Measurements from ENCODE around the gene TIMM29. TPM values are rescaled to one million over a fixed set of nuclear protein-coding genes. Genes with fewer than 3 reads are reported as not detected.

Gene TIMM29
- total and polyA plus RNA-seq, 9 of the 15 experiments (the other 6 are each of a cell fraction or from before 2014, with no cell fraction given) = 2.4 to 29.4 (median 16.3) TPM

DNA sequence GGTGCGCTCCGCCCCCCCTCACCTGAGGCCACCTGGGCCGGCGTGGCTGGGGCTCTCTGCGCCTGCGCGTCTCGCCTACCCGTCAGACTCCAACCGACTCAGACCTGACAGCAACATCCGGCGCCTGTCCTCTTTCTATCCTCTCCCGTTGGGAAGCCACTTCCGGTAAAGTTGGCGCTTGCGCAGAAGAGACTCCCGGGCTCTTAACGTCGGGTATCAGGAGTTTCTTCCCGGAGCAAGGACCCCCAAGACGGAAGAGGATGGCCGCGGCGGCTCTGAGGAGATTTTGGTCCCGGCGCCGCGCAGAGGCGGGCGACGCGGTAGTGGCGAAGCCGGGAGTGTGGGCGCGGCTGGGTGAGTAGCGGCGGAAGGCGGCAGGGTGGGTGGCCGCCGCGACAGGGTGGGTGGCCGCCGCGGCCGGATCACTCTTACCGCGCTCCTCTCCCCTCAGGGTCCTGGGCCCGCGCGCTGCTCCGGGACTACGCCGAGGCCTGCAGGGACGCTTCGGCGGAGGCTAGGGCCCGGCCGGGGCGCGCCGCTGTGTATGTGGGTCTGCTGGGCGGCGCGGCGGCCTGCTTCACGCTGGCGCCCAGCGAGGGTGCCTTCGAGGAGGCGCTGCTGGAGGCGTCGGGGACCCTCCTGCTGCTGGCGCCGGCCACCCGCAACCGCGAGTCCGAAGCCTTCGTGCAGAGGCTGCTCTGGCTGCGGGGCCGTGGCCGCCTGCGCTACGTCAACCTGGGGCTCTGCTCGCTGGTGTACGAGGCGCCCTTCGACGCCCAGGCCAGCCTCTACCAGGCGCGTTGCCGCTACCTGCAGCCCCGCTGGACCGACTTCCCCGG lies at the start of gene TIMM29, which contains the start of gene YIPF2 (continued):
- TF ChIP-seq JUN (IDR thresholded peaks at IDR 0.05; ENCODE audit: borderline replicate concordance, low read depth, low read length) (no peak; the same call in 1 of the 2 replicates), JUN (CRISPR knock-in tag; IDR thresholded peaks at IDR 0.05; ENCODE audit: borderline replicate concordance) (no peak), MCM5 (IDR thresholded peaks at IDR 0.05; ENCODE audit: low read depth) (no peak), ZNF589 (CRISPR knock-in tag; IDR thresholded peaks at IDR 0.05; ENCODE audit: low read depth) (no peak), ZNF175 (CRISPR knock-in tag; IDR thresholded peaks at IDR 0.05; ENCODE audit: low read depth) (no peak), GTF2A2 (tag; IDR thresholded peaks at IDR 0.05) (no peak), BHLHE40 (IDR thresholded peaks at IDR 0.05; ENCODE audit: low read length) (peak; percentile 19; the same call in 1 of the 2 replicates), NFIC (IDR thresholded peaks at IDR 0.05) (peak; percentile 64), FOSL1 (tag; conservative IDR thresholded peaks at IDR 0.05) (no peak), LARP7 (IDR thresholded peaks at IDR 0.05) (no peak), NFATC3 (IDR thresholded peaks at IDR 0.05) (peak; percentile 58; the same call in 1 of the 2 replicates), EP400 (IDR thresholded peaks at IDR 0.05) (peak; percentile 95), ZFPM2 (CRISPR knock-in tag; IDR thresholded peaks at IDR 0.05) (no peak), NFIX (CRISPR knock-in tag; IDR thresholded peaks at IDR 0.05; ENCODE audit: low read depth) (no peak), GATAD2B (IDR thresholded peaks at IDR 0.05; ENCODE audit: borderline replicate concordance) (no peak; the same call in 1 of the 2 replicates), NCOA6 (IDR thresholded peaks at IDR 0.05) (no peak), FOXK2 (conservative IDR thresholded peaks at IDR 0.05 in 1 of 2, IDR thresholded peaks at IDR 0.05 in 1 of 2; ENCODE audit: low read depth in 2 of 2) (peak; percentile 99 to 100), MXI1 (IDR thresholded peaks at IDR 0.05; ENCODE audit: low read depth, low read length) (peak; percentile 26; the same call in 1 of the 2 replicates)
- TF ChIP-seq, protein P1, sequence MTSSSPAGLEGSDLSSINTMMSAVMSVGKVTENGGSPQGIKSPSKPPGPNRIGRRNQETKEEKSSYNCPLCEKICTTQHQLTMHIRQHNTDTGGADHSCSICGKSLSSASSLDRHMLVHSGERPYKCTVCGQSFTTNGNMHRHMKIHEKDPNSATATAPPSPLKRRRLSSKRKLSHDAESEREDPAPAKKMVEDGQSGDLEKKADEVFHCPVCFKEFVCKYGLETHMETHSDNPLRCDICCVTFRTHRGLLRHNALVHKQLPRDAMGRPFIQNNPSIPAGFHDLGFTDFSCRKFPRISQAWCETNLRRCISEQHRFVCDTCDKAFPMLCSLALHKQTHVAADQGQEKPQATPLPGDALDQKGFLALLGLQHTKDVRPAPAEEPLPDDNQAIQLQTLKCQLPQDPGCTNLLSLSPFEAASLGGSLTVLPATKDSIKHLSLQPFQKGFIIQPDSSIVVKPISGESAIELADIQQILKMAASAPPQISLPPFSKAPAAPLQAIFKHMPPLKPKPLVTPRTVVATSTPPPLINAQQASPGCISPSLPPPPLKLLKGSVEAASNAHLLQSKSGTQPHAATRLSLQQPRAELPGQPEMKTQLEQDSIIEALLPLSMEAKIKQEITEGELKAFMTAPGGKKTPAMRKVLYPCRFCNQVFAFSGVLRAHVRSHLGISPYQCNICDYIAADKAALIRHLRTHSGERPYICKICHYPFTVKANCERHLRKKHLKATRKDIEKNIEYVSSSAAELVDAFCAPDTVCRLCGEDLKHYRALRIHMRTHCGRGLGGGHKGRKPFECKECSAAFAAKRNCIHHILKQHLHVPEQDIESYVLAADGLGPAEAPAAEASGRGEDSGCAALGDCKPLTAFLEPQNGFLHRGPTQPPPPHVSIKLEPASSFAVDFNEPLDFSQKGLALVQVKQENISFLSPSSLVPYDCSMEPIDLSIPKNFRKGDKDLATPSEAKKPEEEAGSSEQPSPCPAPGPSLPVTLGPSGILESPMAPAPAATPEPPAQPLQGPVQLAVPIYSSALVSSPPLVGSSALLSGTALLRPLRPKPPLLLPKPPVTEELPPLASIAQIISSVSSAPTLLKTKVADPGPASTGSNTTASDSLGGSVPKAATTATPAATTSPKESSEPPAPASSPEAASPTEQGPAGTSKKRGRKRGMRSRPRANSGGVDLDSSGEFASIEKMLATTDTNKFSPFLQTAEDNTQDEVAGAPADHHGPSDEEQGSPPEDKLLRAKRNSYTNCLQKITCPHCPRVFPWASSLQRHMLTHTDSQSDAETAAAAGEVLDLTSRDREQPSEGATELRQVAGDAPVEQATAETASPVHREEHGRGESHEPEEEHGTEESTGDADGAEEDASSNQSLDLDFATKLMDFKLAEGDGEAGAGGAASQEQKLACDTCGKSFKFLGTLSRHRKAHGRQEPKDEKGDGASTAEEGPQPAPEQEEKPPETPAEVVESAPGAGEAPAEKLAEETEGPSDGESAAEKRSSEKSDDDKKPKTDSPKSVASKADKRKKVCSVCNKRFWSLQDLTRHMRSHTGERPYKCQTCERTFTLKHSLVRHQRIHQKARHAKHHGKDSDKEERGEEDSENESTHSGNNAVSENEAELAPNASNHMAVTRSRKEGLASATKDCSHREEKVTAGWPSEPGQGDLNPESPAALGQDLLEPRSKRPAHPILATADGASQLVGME (CRISPR knock-in tag; IDR thresholded peaks at IDR 0.05) = no peak
- TF ChIP-seq, protein P2, sequence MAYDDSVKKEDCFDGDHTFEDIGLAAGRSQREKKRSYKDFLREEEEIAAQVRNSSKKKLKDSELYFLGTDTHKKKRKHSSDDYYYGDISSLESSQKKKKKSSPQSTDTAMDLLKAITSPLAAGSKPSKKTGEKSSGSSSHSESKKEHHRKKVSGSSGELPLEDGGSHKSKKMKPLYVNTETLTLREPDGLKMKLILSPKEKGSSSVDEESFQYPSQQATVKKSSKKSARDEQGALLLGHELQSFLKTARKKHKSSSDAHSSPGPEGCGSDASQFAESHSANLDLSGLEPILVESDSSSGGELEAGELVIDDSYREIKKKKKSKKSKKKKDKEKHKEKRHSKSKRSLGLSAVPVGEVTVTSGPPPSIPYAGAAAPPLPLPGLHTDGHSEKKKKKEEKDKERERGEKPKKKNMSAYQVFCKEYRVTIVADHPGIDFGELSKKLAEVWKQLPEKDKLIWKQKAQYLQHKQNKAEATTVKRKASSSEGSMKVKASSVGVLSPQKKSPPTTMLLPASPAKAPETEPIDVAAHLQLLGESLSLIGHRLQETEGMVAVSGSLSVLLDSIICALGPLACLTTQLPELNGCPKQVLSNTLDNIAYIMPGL (CRISPR knock-in tag; IDR thresholded peaks at IDR 0.05) = no peak
- TF ChIP-seq, protein P3, sequence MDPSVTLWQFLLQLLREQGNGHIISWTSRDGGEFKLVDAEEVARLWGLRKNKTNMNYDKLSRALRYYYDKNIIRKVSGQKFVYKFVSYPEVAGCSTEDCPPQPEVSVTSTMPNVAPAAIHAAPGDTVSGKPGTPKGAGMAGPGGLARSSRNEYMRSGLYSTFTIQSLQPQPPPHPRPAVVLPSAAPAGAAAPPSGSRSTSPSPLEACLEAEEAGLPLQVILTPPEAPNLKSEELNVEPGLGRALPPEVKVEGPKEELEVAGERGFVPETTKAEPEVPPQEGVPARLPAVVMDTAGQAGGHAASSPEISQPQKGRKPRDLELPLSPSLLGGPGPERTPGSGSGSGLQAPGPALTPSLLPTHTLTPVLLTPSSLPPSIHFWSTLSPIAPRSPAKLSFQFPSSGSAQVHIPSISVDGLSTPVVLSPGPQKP (CRISPR knock-in tag; IDR thresholded peaks at IDR 0.05) = no peak

All from K562 (cell line).